HG03139 (cell line): ENCODE data around the gene SLC12A8.
A peak's percentile ranks its signal among the peaks of the same experiment; 100 is the strongest.

Experiments used
- ATAC-seq: cut with Tn5 transposase; IDR thresholded peaks from one replicate; pipeline ENCODE4 v1.9.1; 2021; ENCODE audit not compliant: unreplicated experiment

Gene SLC12A8

GRCh38 chr3:125055913-125056745 is 156.4 kb downstream of the SLC12A8 start, which contains the start of gene HEG1:
HEG1 (minus strand) TSS chr3:125055997; CDS start chr3:125055890, 107 bp downstream.
- ATAC-seq = peak; percentile 57

DNA sequence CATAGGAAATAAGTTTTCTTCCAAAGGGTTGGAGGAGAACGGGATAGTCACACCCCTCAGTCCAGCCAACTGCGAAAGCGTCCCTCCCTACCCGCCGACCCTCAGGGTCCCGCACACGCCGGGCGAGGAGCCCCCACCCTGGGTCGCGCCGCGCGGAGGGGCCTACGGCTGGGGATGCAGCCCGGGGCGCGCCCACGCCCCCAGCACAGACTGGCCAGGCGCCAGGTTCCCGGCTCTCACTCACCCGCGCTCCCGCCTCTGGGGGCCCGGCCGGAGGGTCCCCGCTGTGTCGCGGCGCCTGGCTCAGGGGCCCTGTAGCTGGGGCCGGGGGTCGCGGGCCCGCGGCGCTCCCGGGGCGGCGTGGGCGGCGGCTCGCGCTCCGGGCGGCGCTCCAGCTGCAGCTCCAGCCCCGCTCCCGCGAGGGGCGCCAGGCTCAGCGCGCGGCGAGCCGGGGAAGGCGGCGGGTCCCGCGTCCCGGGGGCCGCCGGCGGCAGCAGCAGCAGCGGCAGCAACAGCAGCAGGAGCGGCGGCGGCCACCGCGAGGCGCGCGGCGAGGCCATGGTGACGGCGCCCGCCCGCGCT is 157.1 kb downstream of the SLC12A8 start:
- ATAC-seq = peak; percentile 1

- ATAC-seq = no peak
These were observed 157.9 kb downstream of the SLC12A8 start for GRCh38 chr3:125054449-125055329.

DNA sequence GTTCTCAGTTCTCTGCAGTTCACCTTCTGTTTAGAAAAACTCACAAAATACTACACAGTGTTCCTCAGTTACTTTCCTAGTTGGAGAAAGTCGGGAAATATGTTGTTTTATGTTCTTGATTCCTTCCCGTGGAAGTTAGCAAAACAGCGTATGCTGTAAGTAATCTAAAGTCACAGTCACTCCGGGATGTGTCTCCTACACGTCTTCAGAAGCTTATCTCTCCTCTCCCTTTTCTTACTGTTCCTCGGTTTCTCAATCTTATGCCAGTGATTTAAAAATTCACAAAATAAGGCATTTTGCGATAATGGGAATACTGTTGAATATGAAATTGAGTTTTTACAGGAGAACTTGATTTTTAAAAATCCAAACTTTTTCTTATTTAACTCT is 158.5 kb downstream of the SLC12A8 start:
- ATAC-seq = no peak

- ATAC-seq = no peak
These were observed 159.2 kb downstream of the SLC12A8 start for GRCh38 chr3:125053304-125053699.

GRCh38 chr3:125052624-125053303 is 159.8 kb downstream of the SLC12A8 start:
- ATAC-seq = no peak

DNA sequence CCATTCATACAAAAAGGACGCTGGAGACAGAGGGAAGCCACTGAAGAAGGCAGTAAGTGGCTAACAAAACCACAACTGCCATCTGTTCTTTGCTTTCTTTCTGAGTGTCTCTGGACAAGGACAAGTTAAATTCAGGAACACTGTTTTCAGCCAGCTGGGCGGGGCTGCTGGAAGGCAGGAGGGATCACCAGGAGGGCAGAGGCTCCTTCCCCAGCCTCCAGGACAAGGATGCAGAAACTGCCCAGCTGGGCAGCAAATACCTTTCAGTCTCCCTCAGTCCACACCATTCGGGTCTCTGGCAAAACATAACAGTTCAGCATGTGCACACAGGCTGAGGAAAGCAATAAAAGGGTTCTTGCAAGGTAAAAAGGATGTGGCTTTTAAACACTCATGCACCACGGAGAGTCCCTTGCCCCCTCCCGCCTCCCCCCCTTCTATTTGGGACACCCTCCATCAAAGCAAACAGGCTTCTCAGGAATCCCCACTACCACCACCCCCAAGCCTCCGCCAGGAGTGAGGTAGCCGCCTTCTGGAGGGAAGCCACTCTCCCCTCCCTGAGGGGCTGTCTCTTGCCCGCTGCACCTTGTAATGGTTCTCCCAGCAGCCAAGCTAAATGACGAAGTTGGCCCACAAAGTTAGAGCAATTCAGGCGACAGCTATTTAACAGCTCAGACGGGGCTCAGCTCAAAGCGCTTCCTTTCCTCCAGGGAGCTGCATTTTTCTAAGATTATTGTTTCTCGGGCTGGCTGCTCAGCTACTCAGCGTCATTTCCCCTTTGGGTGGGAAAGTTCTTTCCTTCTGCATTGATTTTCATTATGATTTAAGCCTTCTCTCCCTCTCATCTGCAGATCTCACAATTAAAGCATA is 160.6 kb downstream of the SLC12A8 start:
- no peak for ATAC-seq

- ATAC-seq = no peak
These were observed 161.3 kb downstream of the SLC12A8 start for GRCh38 chr3:125051205-125051604.

DNA sequence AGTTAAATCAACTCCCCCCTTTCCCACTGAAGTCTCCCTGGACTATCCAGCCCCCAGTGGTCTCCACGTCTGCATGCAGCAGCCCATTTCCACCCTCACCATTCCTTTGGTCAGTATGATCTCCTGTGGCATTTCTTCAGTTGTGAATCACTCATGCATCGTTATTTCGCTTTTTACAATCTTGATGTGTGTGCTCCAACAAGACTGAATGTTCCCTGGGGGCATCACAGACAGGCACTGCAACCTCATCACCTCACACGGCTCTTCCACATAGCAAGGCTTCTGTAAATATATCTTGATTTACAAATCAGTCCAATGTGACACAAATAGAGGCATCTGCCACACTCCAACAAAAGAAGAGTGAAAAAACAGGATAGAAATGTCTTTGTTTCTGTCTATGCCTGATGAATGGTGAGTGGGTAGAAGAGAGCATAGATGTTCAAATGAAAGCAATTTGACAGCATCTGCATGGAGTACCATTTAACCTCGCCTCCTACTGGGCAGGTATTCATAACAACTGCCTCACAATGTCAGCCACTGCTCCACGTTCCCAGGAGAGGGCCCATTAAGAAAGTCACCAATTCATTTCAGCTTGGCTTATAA is 162.0 kb downstream of the SLC12A8 start:
- ATAC-seq = no peak

- ATAC-seq = no peak
These were observed 164.3 kb downstream of the SLC12A8 start for GRCh38 chr3:125048282-125048681.

DNA sequence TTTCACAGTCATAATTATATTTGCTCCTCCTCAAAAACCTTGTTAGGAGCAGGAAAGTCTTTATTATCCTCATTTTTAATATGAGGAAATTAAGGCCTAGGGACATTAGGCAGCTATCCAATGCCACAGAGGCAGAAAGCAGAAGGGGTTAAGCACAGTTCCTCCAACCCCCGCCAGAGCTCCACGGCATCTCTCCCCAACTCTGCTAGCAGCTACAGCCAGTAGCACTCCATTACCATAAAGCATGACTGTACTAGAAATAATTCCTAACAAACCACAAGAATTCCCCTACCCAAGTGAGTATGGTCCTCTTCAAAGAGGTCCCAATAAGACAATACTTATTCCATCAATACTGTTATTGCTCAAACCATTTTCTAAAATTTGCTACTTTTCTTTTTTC is 166.6 kb downstream of the SLC12A8 start:
- ATAC-seq = no peak

- ATAC-seq = no peak
These were observed 167.4 kb downstream of the SLC12A8 start for GRCh38 chr3:125045194-125045593.

- ATAC-seq = no peak
These were observed 168.9 kb downstream of the SLC12A8 start for GRCh38 chr3:125043599-125044151.

GRCh38 chr3:125042725-125043406 is 169.7 kb downstream of the SLC12A8 start:
- ATAC-seq = no peak

- ATAC-seq = no peak
These were observed 173.1 kb downstream of the SLC12A8 start for GRCh38 chr3:125039131-125040100.

DNA sequence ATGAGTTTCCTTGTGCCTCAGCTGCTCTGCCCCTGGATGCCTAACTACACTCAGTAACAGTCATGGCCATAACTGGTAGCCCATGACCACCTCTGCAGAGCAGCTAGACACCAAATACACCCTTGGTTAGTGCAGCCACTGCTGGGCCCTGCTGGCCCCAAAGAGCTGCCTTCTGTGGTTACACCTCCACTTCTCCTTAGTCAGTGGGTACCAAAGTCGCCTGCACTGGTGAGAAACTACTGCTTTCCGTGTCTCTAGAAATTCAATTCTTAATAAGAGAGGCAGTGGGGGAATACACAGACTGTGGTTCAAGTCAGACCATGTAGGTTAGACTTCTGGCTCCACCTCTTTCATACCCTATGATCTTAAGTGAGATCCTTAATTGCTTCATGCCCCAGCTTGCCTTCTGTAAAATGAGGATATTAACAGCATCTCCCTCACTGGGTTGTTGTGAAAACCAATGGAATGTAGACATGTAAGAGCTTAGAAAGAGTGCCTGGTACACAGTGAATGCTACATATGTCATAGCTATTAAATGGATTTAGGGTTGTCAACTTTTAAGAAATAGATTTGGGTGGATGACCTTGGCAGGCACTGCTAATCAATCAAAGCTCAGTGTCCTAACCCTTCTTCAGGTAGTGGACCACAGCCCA is 174.9 kb downstream of the SLC12A8 start:
- no peak for ATAC-seq

- peak; percentile 63 for ATAC-seq
These were observed 177.3 kb downstream of the SLC12A8 start for GRCh38 chr3:125035217-125035616.
